Measurements from ENCODE around the gene CLDN19.
"Not testable (repeated sequence)": the region's sequence is repeated elsewhere in the genome, so short reads cannot be mapped to it uniquely, and the experiment has no call there.

DNA sequence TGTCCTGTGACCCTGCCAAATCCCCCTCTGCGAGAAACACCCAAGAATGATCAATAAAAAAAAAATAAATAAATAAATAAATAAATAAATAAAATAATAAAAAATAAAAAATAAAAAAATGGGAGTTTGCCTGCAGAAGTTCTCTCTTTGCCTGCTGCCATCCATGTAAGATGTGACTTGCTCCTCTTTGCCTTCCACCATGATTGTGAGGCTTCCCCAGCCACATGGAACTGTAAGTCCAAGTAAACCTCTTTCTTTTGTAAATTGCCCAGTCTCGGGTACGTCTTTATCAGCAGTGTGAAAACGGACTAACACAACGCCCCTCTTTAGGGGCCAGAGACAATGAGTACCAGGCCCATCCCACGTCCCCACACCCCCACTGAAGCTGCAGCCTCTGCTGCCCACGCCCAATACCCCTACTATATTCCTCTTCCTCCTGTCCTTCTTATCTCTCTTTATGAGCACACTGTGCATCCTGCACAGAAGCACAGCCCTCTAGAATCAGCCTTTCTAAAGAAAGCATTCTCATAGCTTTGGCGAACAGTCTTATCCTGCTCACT lies 11.6 kb upstream of the CLDN19 start:
- TF ChIP-seq, protein P1, sequence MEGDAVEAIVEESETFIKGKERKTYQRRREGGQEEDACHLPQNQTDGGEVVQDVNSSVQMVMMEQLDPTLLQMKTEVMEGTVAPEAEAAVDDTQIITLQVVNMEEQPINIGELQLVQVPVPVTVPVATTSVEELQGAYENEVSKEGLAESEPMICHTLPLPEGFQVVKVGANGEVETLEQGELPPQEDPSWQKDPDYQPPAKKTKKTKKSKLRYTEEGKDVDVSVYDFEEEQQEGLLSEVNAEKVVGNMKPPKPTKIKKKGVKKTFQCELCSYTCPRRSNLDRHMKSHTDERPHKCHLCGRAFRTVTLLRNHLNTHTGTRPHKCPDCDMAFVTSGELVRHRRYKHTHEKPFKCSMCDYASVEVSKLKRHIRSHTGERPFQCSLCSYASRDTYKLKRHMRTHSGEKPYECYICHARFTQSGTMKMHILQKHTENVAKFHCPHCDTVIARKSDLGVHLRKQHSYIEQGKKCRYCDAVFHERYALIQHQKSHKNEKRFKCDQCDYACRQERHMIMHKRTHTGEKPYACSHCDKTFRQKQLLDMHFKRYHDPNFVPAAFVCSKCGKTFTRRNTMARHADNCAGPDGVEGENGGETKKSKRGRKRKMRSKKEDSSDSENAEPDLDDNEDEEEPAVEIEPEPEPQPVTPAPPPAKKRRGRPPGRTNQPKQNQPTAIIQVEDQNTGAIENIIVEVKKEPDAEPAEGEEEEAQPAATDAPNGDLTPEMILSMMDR (IDR thresholded peaks at IDR 0.05), result not testable (repeated sequence)
- not testable (repeated sequence) for TF ChIP-seq EZH2 (IDR thresholded peaks at IDR 0.05)

All from neural progenitor cell (in vitro differentiated cells).